ENCODE measurements around the gene ZNF689.

Gene ZNF689

DNA sequence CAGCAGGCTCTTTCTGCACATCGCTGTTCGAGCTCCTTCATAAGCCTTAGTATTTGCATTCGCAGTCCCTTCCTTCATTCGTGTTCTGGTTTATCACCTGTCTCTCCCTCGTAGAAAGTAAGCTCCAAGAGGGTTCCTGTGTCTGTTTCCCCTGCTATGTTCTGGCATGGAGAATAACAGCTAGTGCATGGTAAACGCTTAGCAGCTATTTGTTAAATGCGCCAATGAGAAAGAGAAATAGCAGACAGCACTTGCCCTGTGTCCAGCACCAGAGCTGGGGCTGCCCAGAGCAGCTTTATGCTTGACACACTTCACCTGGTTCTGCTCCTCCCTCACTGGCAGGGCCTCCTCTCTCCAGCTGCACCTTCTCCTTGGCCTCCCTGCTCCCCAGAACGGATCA is 44.2 kb downstream of the ZNF689 start:
- no peak for DNase-seq (ENCODE audit: low read depth in 1 of 2, low spot score in 1 of 2)
- TF ChIP-seq JUND (IDR thresholded peaks at IDR 0.05; ENCODE audit: low read depth): no peak

DNA sequence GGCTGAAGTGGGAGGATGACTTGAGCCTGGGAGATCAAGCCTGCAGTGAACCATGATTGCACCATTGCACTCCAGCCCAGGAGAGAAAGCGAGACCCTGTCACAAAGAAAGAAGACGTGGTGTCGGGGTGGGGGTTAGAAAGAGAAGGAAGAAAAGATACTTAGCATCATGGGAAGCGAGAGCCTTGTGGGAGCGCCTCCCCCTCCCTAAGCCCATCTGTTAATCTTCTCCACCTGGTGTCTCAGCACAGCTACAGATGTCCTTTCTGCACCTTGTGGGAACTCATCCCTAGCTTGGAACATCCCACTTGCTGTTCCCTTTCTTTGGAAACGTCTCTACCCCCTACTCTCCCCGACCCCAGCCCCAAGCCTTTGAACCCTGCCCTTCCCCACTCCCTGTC is 44.7 kb downstream of the ZNF689 start:
- in situ Hi-C loops (cut with HindIII; ENCODE audit: low pct_unique_long_range_greater_than_20kb, low sequenced_read_pairs): no loop called here
- no peak for DNase-seq (ENCODE audit: low read depth in 1 of 2, low spot score in 1 of 2)
- no peak for TF ChIP-seq JUND (IDR thresholded peaks at IDR 0.05; ENCODE audit: low read depth)

More for the DNA sequence above, 44.2 kb downstream of the ZNF689 start:
- in situ Hi-C loops (cut with HindIII; ENCODE audit: low pct_unique_long_range_greater_than_20kb, low sequenced_read_pairs): no loop called here

DNA sequence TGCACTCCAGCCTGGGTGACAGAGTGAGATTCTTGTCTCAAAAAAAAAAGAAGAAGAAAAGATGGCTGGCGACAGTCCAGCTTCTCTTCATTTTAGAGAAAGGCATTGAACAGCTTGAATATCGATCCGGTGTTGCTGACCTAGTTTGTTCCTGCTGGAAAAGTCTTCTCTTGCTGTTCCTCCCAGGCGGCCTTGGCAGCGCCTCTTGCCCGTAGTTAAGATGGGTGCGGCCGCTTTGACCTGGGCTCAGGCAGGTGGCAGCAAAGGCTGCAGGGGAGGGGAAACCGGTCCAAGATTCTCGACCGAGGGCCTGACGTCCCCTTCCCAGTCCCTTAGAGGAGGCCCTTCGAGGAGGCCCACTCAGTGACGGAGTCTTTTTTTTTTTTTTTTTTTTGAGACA is 48.2 kb downstream of the ZNF689 start:
- in situ Hi-C loops (cut with HindIII; ENCODE audit: low pct_unique_long_range_greater_than_20kb, low sequenced_read_pairs): no loop called here
- peak in 1 of 2 experiments; percentile 22 for DNase-seq (ENCODE audit: low read depth in 1 of 2, low spot score in 1 of 2)
- TF ChIP-seq JUND (IDR thresholded peaks at IDR 0.05; ENCODE audit: low read depth): no peak

DNA sequence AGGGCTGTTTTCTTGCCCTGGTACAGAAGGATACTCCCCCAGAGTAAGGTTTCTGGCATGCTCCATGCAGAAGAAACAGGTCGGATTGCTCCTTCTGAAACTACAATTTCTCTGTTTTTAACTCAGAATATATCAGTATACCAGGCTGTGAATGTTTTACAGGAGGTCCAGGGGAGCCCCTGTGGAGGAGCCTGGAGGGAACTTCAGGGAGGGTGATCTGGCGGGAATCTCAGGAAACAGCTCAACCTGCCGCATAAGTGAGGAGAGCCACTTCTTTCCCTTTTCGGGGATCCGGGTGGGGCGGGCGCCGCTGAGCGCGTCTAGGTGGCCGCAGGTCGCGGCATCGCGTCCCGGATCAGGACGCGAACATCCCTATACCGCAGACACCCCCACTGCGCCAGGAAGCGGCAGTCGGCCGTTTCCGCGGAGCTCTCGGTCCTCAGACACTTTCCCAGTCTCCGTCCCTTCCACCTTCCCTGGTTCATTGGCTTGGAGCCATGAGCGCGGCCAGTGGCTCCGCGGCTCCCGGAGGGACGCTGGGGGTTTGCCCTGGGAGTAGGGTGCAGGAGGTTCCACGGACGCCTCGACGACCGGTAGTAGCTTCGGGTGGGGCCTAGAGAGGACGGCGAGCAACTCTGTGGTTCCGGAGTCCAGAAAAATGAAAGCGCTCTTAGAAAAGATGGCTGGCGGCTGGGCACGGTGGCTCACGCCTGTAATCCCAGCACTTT is 48.9 kb downstream of the ZNF689 start:
- peak in 1 of 2 experiments; percentile 39 for DNase-seq (ENCODE audit: low read depth in 1 of 2, low spot score in 1 of 2)
- in situ Hi-C loops (cut with HindIII; ENCODE audit: low pct_unique_long_range_greater_than_20kb, low sequenced_read_pairs): no loop called here
- no peak for TF ChIP-seq JUND (IDR thresholded peaks at IDR 0.05; ENCODE audit: low read depth)

DNA sequence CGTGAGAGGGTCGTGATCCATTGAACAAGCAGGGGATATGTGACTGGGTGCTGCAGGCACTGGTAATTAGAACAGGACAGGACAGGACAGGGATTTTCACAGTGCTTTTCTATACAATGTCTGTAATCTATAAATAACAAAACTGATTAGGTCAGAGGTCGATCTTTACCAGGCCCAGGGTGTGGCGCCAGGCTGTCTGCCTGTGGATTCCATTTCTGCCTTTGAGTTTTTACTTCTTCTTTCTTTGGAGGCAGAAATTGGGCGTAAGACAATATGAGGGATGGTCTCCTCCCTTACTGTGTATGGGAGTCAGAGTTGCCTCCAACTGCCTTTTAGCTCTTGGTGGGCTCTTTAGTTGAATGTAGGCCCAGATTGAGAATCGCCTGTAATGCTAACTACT is 50.5 kb downstream of the ZNF689 start:
- TF ChIP-seq JUND (IDR thresholded peaks at IDR 0.05; ENCODE audit: low read depth): no peak
- in situ Hi-C loops (cut with HindIII; ENCODE audit: low pct_unique_long_range_greater_than_20kb, low sequenced_read_pairs): no loop called here
- DNase-seq (ENCODE audit: low read depth in 1 of 2, low spot score in 1 of 2): no peak

DNA sequence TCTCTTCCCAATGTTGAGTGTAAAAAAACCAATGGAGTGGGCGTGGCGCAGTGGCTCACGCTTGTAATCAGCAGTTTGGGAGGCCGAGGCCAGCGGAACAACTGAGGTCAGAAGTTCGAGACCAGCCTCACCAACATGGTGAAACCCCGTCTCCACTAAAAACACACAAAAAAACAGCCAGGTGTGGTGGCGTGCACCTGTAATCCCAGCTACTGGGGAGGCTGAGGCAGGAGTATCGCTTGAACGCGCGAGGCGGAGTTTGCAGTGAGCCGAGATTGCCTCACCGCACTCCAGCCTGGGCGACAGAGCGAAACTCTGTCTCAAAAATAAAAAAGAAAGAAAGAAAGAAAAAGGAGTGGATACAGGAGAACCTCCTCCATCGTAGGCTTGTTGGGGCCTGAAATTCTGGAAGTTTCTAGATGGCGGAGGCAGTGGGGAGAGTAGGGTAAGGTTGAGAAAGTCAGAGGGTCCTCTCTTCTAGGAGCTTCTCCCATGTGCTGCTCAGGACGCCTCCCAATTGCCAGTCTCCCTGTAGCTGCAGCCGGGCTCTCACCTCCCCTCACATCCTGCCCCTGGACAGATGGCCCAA is 51.3 kb downstream of the ZNF689 start:
- no peak for DNase-seq (ENCODE audit: low read depth in 1 of 2, low spot score in 1 of 2)
- no peak for TF ChIP-seq JUND (IDR thresholded peaks at IDR 0.05; ENCODE audit: low read depth)
- in situ Hi-C loops (cut with HindIII; ENCODE audit: low pct_unique_long_range_greater_than_20kb, low sequenced_read_pairs): no loop called here

DNA sequence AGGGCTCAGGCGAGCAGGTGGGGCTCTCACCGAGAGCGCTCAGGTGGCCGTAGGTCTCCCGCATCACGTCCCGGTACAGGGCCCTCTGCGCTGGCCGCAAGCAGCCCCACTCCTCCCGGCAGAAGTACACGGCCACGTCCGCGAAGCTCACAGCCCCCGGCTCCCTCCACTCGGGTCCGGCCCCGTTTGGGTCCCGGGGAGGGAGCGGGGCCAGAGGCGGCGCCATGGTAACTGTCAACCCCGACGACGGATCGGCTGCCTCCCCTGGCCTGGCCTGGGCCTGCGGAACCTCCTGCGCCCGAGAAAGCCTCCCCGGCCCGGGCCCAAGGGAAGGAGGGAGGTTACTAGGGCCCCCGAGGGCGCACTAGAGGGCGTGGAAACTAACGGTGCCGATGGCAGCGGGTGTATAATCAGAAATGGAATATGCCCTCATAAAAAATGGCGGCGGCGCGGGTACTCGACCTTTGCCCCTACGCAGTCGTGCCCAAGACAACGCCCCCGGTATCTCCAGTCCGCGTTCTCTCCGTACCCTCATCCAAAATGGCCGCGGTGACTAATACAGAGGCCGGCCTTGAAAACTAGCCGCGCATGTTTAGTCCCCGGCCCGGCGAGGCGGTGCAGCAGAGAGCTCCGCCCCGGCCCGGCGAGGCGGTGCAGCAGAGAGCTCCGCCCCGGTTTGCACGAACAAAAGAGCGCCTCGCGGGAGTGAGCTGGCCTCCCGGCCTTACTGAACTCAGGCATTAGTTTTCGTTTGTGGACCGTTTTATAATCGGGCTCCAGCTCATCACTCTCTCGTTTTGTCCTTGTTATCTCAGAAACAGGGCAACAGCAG is 52.0 kb downstream of the ZNF689 start, which contains the start of gene ZNF764:
Gene ZNF764 (minus strand): TSS at position 418 of the 832 bp plus-strand sequence. CDS start 192 bp downstream, at position 226.
- DNase-seq (ENCODE audit: low read depth in 1 of 2, low spot score in 1 of 2): peak; percentile 96 to 99
- no peak for TF ChIP-seq JUND (IDR thresholded peaks at IDR 0.05; ENCODE audit: low read depth)
- in situ Hi-C loops (cut with HindIII; ENCODE audit: low pct_unique_long_range_greater_than_20kb, low sequenced_read_pairs): no loop called here

DNA sequence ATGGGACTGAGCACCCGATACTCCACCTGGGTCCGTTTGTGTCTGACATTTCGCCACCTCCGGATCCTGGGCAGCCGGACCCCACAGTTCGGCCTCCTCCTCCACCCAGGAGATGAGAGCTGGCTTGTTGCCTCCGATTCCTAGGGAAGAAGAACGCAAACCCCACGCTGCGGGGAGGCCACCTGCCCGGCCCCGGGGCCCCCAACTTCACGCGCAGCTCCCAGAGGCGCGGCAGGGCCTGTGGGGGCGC is 52.6 kb downstream of the ZNF689 start:
- no peak for DNase-seq (ENCODE audit: low read depth in 1 of 2, low spot score in 1 of 2)
- in situ Hi-C loops (cut with HindIII; ENCODE audit: low pct_unique_long_range_greater_than_20kb, low sequenced_read_pairs): no loop called here
- TF ChIP-seq JUND (IDR thresholded peaks at IDR 0.05; ENCODE audit: low read depth): no peak

DNA sequence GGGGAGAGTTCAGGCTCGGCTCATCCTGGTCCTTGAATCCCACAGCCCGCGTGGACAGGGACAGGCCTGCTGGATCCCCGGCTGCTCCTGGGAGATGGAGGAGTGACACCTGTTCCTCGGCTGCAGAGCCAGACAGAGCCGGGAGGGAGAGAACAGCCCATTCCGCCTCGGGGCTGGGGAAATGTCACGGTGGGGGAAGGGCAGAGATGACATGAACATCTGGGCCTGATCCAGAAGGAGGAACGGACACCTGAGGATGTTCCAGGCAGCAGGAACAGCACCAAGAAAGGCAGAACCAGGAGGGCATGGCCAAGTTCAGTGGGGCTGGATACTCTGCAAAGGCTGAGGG is 54.1 kb downstream of the ZNF689 start:
- in situ Hi-C loops (cut with HindIII; ENCODE audit: low pct_unique_long_range_greater_than_20kb, low sequenced_read_pairs): no loop called here
- no peak for TF ChIP-seq JUND (IDR thresholded peaks at IDR 0.05; ENCODE audit: low read depth)
- peak in 1 of 2 experiments; percentile 55 for DNase-seq (ENCODE audit: low read depth in 1 of 2, low spot score in 1 of 2)

DNA sequence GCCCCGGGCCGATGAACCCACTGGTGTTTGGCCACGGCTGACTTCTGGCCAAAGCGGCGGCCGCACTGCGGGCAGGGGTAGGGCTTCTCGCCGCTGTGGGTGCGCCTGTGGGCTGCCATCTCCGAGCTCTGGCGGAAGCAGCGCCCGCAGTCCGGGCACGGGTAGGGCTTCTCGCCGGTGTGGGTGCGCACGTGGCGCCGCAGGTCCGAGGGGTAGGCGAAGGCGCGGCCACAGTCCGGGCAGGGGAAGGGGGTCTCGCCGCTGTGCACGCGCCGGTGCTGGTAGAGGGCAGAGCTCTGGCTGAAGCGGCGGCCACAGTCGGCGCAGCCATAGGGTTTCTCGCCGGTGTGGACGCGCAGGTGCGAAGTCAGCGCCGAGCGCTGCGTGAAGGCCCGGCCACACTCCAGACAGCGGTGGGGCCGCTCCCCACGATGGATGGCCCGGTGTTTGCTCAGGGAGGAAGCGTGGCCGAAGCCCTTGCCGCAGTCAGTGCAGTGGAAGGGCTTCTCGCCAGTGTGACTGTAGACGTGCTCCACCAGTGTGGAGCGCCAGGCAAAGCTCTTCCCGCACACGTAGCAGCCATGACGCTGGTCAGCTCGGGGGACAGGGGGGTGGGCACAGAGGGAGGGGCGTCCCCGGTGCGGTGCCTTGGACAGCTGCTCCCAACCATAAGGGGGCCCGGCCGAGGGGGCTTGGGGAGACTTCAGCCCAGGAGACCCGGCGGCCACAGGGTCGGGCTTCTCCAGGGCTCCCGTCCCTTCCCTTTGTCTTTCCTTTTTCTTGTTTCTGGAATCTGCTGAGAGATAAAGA is 54.7 kb downstream of the ZNF689 start:
- DNase-seq (ENCODE audit: low read depth in 1 of 2, low spot score in 1 of 2): no peak
- in situ Hi-C loops (cut with HindIII; ENCODE audit: low pct_unique_long_range_greater_than_20kb, low sequenced_read_pairs): no loop called here
- no peak for TF ChIP-seq JUND (IDR thresholded peaks at IDR 0.05; ENCODE audit: low read depth)

DNA sequence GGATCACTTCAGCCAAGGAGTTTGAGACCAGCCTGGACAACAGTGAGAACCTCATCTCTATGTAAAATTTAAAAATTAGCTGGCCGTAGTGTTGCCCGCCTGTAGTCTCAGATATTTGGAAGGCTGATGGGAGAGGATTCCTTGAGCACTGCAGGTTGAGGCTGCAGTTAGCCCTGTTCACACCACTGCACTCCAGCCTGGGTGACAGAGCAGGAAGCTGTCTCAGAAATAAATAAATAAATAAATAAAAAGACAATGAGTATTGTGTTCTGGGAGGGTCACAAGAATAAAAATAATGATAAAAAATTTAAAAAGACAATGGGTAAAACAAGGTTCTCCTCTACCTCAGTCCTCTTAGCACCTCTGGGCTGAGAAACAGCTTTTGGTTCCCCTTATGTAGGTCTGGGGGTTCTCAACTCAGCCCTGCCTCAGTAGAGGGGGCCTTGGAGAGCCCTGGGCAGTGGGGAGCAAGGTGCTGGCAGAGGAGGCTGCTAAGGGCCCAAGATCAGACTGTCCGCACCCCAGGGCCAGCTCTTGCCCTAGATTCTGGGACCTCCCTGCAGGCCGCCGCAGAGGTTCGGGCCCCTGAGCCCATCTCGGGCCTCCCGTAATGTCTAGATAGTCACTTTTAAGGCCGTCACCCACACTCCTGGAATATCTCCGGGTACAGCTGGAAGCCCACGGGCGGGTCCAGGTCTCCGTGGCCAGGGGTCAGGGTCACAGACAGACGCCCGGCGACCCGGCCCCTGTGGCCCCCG is 55.5 kb downstream of the ZNF689 start:
- TF ChIP-seq JUND (IDR thresholded peaks at IDR 0.05; ENCODE audit: low read depth): no peak
- no peak for DNase-seq (ENCODE audit: low read depth in 1 of 2, low spot score in 1 of 2)
- in situ Hi-C loops (cut with HindIII; ENCODE audit: low pct_unique_long_range_greater_than_20kb, low sequenced_read_pairs): no loop called here

DNA sequence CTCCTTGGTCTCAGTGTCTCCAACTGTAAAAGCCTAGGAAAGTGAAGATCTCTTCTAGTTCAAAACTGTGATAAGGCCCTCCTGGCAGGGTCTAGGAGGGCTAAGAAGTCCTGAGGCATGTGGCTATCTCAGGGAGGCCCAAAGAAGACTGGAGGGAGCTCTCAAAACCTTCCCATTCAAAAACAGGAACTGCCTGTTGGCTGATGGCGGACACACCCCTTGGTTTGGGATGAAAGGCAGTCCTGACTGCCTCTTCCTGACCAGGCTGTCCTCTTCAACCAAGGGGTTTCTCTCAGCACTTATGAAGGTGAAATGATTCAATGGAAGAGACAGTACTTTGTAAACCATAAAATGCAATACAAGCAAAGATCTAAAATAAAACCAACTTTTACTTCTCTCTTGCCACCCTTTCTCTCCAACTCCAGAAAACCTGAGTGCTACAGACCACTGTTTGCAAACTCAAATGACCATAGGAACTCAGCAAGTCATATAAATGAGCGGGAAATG is 56.7 kb downstream of the ZNF689 start:
- DNase-seq (ENCODE audit: low read depth in 1 of 2, low spot score in 1 of 2): no peak
- in situ Hi-C loops (cut with HindIII; ENCODE audit: low pct_unique_long_range_greater_than_20kb, low sequenced_read_pairs): no loop called here
- no peak for TF ChIP-seq JUND (IDR thresholded peaks at IDR 0.05; ENCODE audit: low read depth)

Data from T47D (cell line).